AG10803 (cell line): ENCODE data around the gene RHBDL1.
"Not testable (repeated sequence)": the region's sequence is repeated elsewhere in the genome, so short reads cannot be mapped to it uniquely, and the experiment has no call there.

Experiments
- DNase-seq: peaks from one replicate; pipeline ENCODE4 v3.0.0; 2010; ENCODE audit warnings: low read depth
- H3K4me3 ChIP-seq: 2 replicates; pipeline ENCODE4 v1.5.1; 2011; ENCODE audit warnings: mild to moderate bottlenecking, low read length, control low read depth
- CTCF ChIP-seq: conservative IDR thresholded peaks from 2 replicates; pipeline ENCODE4 v1.5.1; 2011; ENCODE audit warnings: mild to moderate bottlenecking, low read length, control low read depth, inconsistent platforms

The RHBDL1 gene

GRCh38 chr16:684961-685696 lies 9.7 kb downstream of the RHBDL1 start:
- H3K4me3 ChIP-seq, result no peak overlapping the region; the same call in 1 of the 2 replicates
- no peak for TF ChIP-seq CTCF

GRCh38 chr16:685967-686366 lies 10.5 kb downstream of the RHBDL1 start:
- peak; percentile 40 for DNase-seq
- H3K4me3 ChIP-seq, result no peak overlapping the region
- peak; percentile 46 for TF ChIP-seq CTCF

More at GRCh38 chr16:684961-685696, 9.7 kb downstream of the RHBDL1 start:
- DNase-seq, result no peak

- H3K4me3 ChIP-seq, result no peak overlapping the region
- TF ChIP-seq CTCF, result no peak
- DNase-seq, result no peak
Measured at GRCh38 chr16:686459-687260, 11.2 kb downstream of the RHBDL1 start.

- H3K4me3 ChIP-seq, result no peak overlapping the region
- TF ChIP-seq CTCF, result no peak
- no peak for DNase-seq
Measured at GRCh38 chr16:687499-687898, 12.0 kb downstream of the RHBDL1 start.

GRCh38 chr16:689175-689897 lies 13.9 kb downstream of the RHBDL1 start:
- H3K4me3 ChIP-seq, result peak overlapping the region; percentile 85
- DNase-seq, result no peak
- TF ChIP-seq CTCF, result no peak

- DNase-seq, H3K4me3 ChIP-seq: not testable (repeated sequence)
Measured at GRCh38 chr16:691242-691641, 15.8 kb downstream of the RHBDL1 start.

- TF ChIP-seq CTCF, result no peak
- no peak overlapping the region for H3K4me3 ChIP-seq
- no peak for DNase-seq
Measured at GRCh38 chr16:692356-693108, 17.1 kb downstream of the RHBDL1 start.
